ENCODE data around the gene FGF12.

The FGF12 gene

DNA sequence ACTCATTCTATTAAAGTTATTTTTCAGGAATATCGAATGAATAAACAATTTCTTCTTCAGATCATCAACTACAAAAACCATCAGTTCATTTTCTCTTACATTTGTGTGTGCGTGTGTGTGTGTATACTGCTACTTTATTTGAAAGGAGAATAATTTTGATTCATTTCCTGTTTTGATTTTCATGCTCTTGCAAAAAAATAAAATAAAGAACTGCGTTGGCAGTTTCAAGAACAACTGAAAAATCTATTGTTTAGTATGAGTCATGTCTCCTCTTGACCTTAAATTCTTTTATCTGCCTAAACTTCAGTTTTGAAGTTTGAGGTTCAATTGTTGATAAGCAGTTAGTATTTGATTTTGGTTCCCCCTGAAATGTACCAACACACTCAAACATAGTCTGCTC is 540.8 kb downstream of the FGF12 start:
- no peak for ATAC-seq
- TF ChIP-seq RARB (CRISPR knock-in tag; IDR thresholded peaks at IDR 0.05) (no peak), ZNF8 (CRISPR knock-in tag; IDR thresholded peaks at IDR 0.05) (no peak), GLIS3 (CRISPR knock-in tag; IDR thresholded peaks at IDR 0.05) (no peak), ZC3H10 (CRISPR knock-in tag; IDR thresholded peaks at IDR 0.05) (no peak), ZFP3 (CRISPR knock-in tag; IDR thresholded peaks at IDR 0.05) (no peak), ZFP30 (CRISPR knock-in tag; IDR thresholded peaks at IDR 0.05) (no peak), ESRRG (CRISPR knock-in tag; IDR thresholded peaks at IDR 0.05) (no peak), TCF4 (CRISPR knock-in tag; IDR thresholded peaks at IDR 0.05; ENCODE audit: borderline replicate concordance) (no peak), ISL1 (CRISPR knock-in tag; IDR thresholded peaks at IDR 0.05) (no peak), CSDC2 (CRISPR knock-in tag; IDR thresholded peaks at IDR 0.05) (no peak), SNAI2 (CRISPR knock-in tag; IDR thresholded peaks at IDR 0.05) (no peak), OSR1 (CRISPR knock-in tag; IDR thresholded peaks at IDR 0.05) (no peak)
- TF ChIP-seq, protein P1, sequence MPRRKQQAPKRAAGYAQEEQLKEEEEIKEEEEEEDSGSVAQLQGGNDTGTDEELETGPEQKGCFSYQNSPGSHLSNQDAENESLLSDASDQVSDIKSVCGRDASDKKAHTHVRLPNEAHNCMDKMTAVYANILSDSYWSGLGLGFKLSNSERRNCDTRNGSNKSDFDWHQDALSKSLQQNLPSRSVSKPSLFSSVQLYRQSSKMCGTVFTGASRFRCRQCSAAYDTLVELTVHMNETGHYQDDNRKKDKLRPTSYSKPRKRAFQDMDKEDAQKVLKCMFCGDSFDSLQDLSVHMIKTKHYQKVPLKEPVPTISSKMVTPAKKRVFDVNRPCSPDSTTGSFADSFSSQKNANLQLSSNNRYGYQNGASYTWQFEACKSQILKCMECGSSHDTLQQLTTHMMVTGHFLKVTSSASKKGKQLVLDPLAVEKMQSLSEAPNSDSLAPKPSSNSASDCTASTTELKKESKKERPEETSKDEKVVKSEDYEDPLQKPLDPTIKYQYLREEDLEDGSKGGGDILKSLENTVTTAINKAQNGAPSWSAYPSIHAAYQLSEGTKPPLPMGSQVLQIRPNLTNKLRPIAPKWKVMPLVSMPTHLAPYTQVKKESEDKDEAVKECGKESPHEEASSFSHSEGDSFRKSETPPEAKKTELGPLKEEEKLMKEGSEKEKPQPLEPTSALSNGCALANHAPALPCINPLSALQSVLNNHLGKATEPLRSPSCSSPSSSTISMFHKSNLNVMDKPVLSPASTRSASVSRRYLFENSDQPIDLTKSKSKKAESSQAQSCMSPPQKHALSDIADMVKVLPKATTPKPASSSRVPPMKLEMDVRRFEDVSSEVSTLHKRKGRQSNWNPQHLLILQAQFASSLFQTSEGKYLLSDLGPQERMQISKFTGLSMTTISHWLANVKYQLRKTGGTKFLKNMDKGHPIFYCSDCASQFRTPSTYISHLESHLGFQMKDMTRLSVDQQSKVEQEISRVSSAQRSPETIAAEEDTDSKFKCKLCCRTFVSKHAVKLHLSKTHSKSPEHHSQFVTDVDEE (CRISPR knock-in tag; IDR thresholded peaks at IDR 0.05), result no peak
- TF ChIP-seq, protein P2, sequence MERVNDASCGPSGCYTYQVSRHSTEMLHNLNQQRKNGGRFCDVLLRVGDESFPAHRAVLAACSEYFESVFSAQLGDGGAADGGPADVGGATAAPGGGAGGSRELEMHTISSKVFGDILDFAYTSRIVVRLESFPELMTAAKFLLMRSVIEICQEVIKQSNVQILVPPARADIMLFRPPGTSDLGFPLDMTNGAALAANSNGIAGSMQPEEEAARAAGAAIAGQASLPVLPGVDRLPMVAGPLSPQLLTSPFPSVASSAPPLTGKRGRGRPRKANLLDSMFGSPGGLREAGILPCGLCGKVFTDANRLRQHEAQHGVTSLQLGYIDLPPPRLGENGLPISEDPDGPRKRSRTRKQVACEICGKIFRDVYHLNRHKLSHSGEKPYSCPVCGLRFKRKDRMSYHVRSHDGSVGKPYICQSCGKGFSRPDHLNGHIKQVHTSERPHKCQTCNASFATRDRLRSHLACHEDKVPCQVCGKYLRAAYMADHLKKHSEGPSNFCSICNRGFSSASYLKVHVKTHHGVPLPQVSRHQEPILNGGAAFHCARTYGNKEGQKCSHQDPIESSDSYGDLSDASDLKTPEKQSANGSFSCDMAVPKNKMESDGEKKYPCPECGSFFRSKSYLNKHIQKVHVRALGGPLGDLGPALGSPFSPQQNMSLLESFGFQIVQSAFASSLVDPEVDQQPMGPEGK (CRISPR knock-in tag; IDR thresholded peaks at IDR 0.05; ENCODE audit: borderline replicate concordance), result no peak
- TF ChIP-seq, protein P3, sequence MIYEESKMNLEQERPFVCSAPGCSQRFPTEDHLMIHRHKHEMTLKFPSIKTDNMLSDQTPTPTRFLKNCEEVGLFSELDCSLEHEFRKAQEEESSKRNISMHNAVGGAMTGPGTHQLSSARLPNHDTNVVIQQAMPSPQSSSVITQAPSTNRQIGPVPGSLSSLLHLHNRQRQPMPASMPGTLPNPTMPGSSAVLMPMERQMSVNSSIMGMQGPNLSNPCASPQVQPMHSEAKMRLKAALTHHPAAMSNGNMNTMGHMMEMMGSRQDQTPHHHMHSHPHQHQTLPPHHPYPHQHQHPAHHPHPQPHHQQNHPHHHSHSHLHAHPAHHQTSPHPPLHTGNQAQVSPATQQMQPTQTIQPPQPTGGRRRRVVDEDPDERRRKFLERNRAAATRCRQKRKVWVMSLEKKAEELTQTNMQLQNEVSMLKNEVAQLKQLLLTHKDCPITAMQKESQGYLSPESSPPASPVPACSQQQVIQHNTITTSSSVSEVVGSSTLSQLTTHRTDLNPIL (CRISPR knock-in tag; IDR thresholded peaks at IDR 0.05; ENCODE audit: low read depth), result no peak
- TF ChIP-seq, protein P4, sequence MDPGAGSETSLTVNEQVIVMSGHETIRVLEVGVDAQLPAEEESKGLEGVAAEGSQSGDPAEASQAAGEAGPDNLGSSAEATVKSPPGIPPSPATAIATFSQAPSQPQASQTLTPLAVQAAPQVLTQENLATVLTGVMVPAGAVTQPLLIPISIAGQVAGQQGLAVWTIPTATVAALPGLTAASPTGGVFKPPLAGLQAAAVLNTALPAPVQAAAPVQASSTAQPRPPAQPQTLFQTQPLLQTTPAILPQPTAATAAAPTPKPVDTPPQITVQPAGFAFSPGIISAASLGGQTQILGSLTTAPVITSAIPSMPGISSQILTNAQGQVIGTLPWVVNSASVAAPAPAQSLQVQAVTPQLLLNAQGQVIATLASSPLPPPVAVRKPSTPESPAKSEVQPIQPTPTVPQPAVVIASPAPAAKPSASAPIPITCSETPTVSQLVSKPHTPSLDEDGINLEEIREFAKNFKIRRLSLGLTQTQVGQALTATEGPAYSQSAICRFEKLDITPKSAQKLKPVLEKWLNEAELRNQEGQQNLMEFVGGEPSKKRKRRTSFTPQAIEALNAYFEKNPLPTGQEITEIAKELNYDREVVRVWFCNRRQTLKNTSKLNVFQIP (CRISPR knock-in tag; IDR thresholded peaks at IDR 0.05; ENCODE audit: borderline replicate concordance, low read depth), result no peak

DNA sequence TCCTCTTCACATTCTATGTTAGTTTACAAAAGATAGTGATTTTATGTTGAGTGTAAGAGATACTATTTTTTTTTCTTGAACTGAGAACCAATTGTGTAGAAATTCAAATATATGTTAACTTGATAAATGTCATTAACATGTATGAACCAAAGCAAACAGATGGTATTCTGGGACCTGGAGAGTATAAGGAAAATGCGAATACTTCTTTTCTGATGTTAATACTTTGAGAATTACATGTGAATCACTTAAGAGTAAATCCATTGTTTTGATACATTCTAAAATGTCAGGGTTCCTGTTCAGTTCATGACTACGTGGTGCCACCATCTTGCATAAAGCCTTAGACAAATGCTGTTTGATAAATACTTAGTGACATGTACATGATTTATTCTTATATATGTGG is 541.3 kb downstream of the FGF12 start:
- no peak for ATAC-seq
- TF ChIP-seq ARNTL (CRISPR knock-in tag; IDR thresholded peaks at IDR 0.05; ENCODE audit: borderline replicate concordance, low read depth) (no peak), TCF4 (CRISPR knock-in tag; IDR thresholded peaks at IDR 0.05; ENCODE audit: borderline replicate concordance) (no peak), GLIS3 (CRISPR knock-in tag; IDR thresholded peaks at IDR 0.05) (no peak)

DNA sequence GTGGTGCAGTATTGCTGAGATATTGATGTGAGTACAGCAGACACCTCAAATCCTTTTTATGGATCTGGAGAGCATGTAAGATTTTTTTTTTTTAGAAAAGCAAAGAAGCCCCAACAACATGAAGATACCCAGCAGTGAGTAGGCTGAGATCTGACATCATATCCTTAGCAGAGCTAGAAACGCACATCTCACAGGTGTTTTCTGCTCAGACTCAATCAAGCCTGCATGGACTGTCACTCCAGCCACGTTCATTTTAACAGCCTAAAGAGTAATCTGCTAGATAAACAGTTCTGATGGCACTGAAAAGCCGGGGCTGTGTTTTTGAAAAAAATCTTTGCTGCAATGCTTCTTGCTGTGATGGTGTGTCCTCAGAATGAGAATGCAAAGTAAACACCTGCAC is 544.2 kb downstream of the FGF12 start:
- TF ChIP-seq TCF4 (CRISPR knock-in tag; IDR thresholded peaks at IDR 0.05; ENCODE audit: borderline replicate concordance) (no peak), ZFP30 (CRISPR knock-in tag; IDR thresholded peaks at IDR 0.05) (no peak), PPARA (CRISPR knock-in tag; IDR thresholded peaks at IDR 0.05; ENCODE audit: borderline replicate concordance) (no peak), ESRRG (CRISPR knock-in tag; IDR thresholded peaks at IDR 0.05) (no peak), ZC3H10 (CRISPR knock-in tag; IDR thresholded peaks at IDR 0.05) (no peak), ARNTL (CRISPR knock-in tag; IDR thresholded peaks at IDR 0.05; ENCODE audit: borderline replicate concordance, low read depth) (no peak), RARB (CRISPR knock-in tag; IDR thresholded peaks at IDR 0.05) (no peak), CSDC2 (CRISPR knock-in tag; IDR thresholded peaks at IDR 0.05) (no peak), ZNF565 (CRISPR knock-in tag; conservative IDR thresholded peaks at IDR 0.05; ENCODE audit: low read depth) (no peak), SNAI2 (CRISPR knock-in tag; IDR thresholded peaks at IDR 0.05) (no peak), ZFP3 (CRISPR knock-in tag; IDR thresholded peaks at IDR 0.05) (no peak)
- no peak for ATAC-seq

DNA sequence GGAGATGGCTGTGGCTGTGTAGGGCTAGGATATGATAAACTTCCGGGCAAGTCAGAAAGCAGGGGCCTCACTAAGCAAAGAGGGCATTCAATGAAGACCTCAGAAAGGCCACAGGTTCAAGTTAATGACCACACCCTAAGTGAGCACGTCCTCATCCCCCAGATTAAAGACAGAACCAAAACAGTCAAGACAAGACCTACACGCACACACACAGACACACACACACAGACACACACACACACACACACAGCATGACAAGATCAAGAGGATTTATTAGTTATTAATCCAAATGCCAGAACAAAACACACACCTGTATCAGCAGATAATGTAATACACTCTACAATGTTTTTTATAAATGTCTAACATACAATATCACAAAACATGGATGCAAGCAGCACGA is 546.2 kb downstream of the FGF12 start:
- ATAC-seq, result no peak
- TF ChIP-seq, protein P4 (CRISPR knock-in tag; IDR thresholded peaks at IDR 0.05; ENCODE audit: borderline replicate concordance, low read depth), result no peak
- TF ChIP-seq CSDC2 (CRISPR knock-in tag; IDR thresholded peaks at IDR 0.05) (no peak), ZFP30 (CRISPR knock-in tag; IDR thresholded peaks at IDR 0.05) (no peak), TOX (CRISPR knock-in tag; IDR thresholded peaks at IDR 0.05; ENCODE audit: borderline replicate concordance) (no peak), GLIS3 (CRISPR knock-in tag; IDR thresholded peaks at IDR 0.05) (no peak), ZNF8 (CRISPR knock-in tag; IDR thresholded peaks at IDR 0.05) (no peak), ZC3H10 (CRISPR knock-in tag; IDR thresholded peaks at IDR 0.05) (no peak), RARB (CRISPR knock-in tag; IDR thresholded peaks at IDR 0.05) (no peak), TCF4 (CRISPR knock-in tag; IDR thresholded peaks at IDR 0.05; ENCODE audit: borderline replicate concordance) (no peak), ZNF565 (CRISPR knock-in tag; conservative IDR thresholded peaks at IDR 0.05; ENCODE audit: low read depth) (no peak)
- TF ChIP-seq, protein P5, sequence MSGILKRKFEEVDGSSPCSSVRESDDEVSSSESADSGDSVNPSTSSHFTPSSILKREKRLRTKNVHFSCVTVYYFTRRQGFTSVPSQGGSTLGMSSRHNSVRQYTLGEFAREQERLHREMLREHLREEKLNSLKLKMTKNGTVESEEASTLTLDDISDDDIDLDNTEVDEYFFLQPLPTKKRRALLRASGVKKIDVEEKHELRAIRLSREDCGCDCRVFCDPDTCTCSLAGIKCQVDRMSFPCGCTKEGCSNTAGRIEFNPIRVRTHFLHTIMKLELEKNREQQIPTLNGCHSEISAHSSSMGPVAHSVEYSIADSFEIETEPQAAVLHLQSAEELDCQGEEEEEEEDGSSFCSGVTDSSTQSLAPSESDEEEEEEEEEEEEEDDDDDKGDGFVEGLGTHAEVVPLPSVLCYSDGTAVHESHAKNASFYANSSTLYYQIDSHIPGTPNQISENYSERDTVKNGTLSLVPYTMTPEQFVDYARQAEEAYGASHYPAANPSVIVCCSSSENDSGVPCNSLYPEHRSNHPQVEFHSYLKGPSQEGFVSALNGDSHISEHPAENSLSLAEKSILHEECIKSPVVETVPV (CRISPR knock-in tag; IDR thresholded peaks at IDR 0.05), result no peak
- TF ChIP-seq, protein P2 (CRISPR knock-in tag; IDR thresholded peaks at IDR 0.05; ENCODE audit: borderline replicate concordance), result no peak
